Breast epithelium (tissue), 4 donors: ENCODE measurements around the gene EARS2. TPM values are rescaled to one million over a fixed set of nuclear protein-coding genes. Genes with fewer than 3 reads are reported as not detected.

Source experiments
- DNase-seq, 2 donors: peaks; one replicate each; pipeline ENCODE4 v3.0.0-alpha.2; 2019; ENCODE audit warnings: low spot score in 2 of 2
- H3K27ac ChIP-seq, 2 donors: fragments of 200-600 bp; sonication (generic) in 1 of 2; one replicate each; pipeline ENCODE4 v1.5.1; 2016 to 2019; ENCODE audit warnings: mild to moderate bottlenecking in 1 of 2
- H3K27me3 ChIP-seq, 2 donors: fragments of 200-600 bp; sonication (generic) in 1 of 2; one replicate each; pipeline versions ENCODE4 v1.5.1 to v1.6.0; 2017 to 2019; ENCODE audit warnings: control low read depth in 1 of 2, mild to moderate bottlenecking in 1 of 2
- H3K36me3 ChIP-seq: fragments of 200-600 bp; one replicate; pipeline ENCODE4 v1.5.1; 2019
- H3K4me1 ChIP-seq, 2 donors: fragments of 200-600 bp; sonication (generic); one replicate each; pipeline ENCODE4 v1.5.1; 2016 to 2019; ENCODE audit warnings: control low read depth in 1 of 2
- H3K4me3 ChIP-seq, 3 donors: fragments of 200-600 bp; sonication (generic); 1 replicate in 2 of 3; 2 replicates in 1 of 3; pipeline ENCODE4 v1.5.1; 2016 to 2019; ENCODE audit warnings: mild to moderate bottlenecking in 3 of 3, moderate library complexity in 2 of 3
- H3K9me3 ChIP-seq, 2 donors: fragments of 200-600 bp; sonication (generic) in 1 of 2; one replicate each; pipeline ENCODE4 v1.5.1; 2016 to 2019; ENCODE audit warnings: control low read depth in 1 of 2
- CTCF ChIP-seq, 3 donors: fragments of 450-650 bp; IDR thresholded peaks; one replicate each; pipeline ENCODE4 v1.5.1; 2016 to 2017; ENCODE audit warnings: antibody characterized with exemption in 3 of 3, mild to moderate bottlenecking in 3 of 3, moderate library complexity in 3 of 3
- POLR2A ChIP-seq: fragments of 450-650 bp; IDR thresholded peaks from one replicate; pipeline ENCODE4 v1.6.1; 2016; ENCODE audit warnings: antibody characterized with exemption, mild to moderate bottlenecking, moderate library complexity
- POLR2AphosphoS5 ChIP-seq, 3 donors: sonication (generic); formaldehyde crosslinking; IDR thresholded peaks; one replicate each; pipeline ENCODE4 v1.6.1; 2017; ENCODE audit warnings: antibody characterized with exemption in 3 of 3
- intact Hi-C: fragments of 100-400 bp; cut with DNase I; formaldehyde crosslinking; loops from one replicate; pipeline ENCODE4 v1.15.1; 2023; ENCODE audit warnings: low total_unique reads
- total RNA-seq, 3 donors: library from RNA; depleted of rRNA; stranded (reverse); fragments of >200 nt; gene quantifications; one replicate each; pipeline ENCODE4 v1.1.0, GENCODE V29; 2016

EARS2 gene
- 10 to 100 TPM; 22.4 to 25.9 (median 25.0) TPM for total RNA-seq

- intact Hi-C loops: no loop called here
- no peaks in the 10 kb centered on the region for H3K36me3 ChIP-seq
- H3K9me3 ChIP-seq: no peaks in the 10 kb centered on the region
- peak within 1 kb of the TSS; percentile 94 to 95 for H3K27ac ChIP-seq
- H3K4me3 ChIP-seq: peak within 1 kb of the TSS; percentile 92 to 98 (median 96)
- H3K27me3 ChIP-seq: no peaks in the 10 kb centered on the region
- no peak for TF ChIP-seq POLR2A
- peak; percentile 71 to 77 (median 74) for TF ChIP-seq POLR2AphosphoS5 (IDR thresholded peaks at IDR 0.05)
- TF ChIP-seq CTCF (IDR thresholded peaks at IDR 0.05): peak; percentile 90 to 97 (median 95)
- peak; percentile 97 to 98 for DNase-seq
- peaks cover 0 to 12% of the 10 kb centered on the region in 2 donors for H3K4me1 ChIP-seq
Observed at GRCh38 chr16:23556881-23557778, at the start of gene EARS2, which contains the start of gene UBFD1. Gene EARS2, minus strand, starts transcription at chr16:23557350. Its CDS starts 7 bp downstream, at chr16:23557343. Gene UBFD1, plus strand, starts transcription at chr16:23557727. Its CDS starts 16 bp downstream, at chr16:23557743.

- Histone ChIP-seq H3K27ac (no peak overlapping the region), H3K4me3 (no peak overlapping the region), H3K9me3 (no peaks in the 10 kb centered on the region), H3K27me3 (no peaks in the 10 kb centered on the region), H3K36me3 (no peaks in the 10 kb centered on the region), H3K4me1 (peaks cover 4 to 9% of the 10 kb centered on the region in 2 donors)
- no peak for DNase-seq
- intact Hi-C loops: no loop called here
- TF ChIP-seq POLR2AphosphoS5 (IDR thresholded peaks at IDR 0.05) (no peak), CTCF (IDR thresholded peaks at IDR 0.05) (no peak), POLR2A (no peak)
Observed at GRCh38 chr16:23597003-23597756, 40.0 kb upstream of the EARS2 start.

GRCh38 chr16:23595951-23596720 is 39.0 kb upstream of the EARS2 start, which contains the start of gene NDUFAB1:
Gene NDUFAB1, minus strand, starts transcription at chr16:23596316. Its CDS starts 26 bp downstream, at chr16:23596290.
- peak; percentile 77 to 86 for DNase-seq
- TF ChIP-seq POLR2A (no peak), POLR2AphosphoS5 (IDR thresholded peaks at IDR 0.05) (peak; percentile 48 to 83 (median 64)), CTCF (IDR thresholded peaks at IDR 0.05) (peak; percentile 92 to 98 (median 95))
- H3K27ac ChIP-seq: peak within 1 kb of the TSS; percentile 81 to 88
- no peaks in the 10 kb centered on the region for H3K9me3 ChIP-seq
- intact Hi-C loops: no loop called here
- H3K36me3 ChIP-seq: no peaks in the 10 kb centered on the region
- no peaks in the 10 kb centered on the region for H3K27me3 ChIP-seq
- peak within 1 kb of the TSS; percentile 96 to 100 (median 99) for H3K4me3 ChIP-seq
- peaks cover 4 to 9% of the 10 kb centered on the region in 2 donors for H3K4me1 ChIP-seq

- Histone ChIP-seq H3K4me3 (peak overlapping the region; percentile 96 to 100 (median 99)), H3K36me3 (no peaks in the 10 kb centered on the region), H3K27ac (peak overlapping the region; percentile 81 to 88), H3K4me1 (peaks cover 4 to 9% of the 10 kb centered on the region in 2 donors), H3K27me3 (no peaks in the 10 kb centered on the region), H3K9me3 (no peaks in the 10 kb centered on the region)
- TF ChIP-seq POLR2AphosphoS5 (IDR thresholded peaks at IDR 0.05): no peak
- TF ChIP-seq CTCF (IDR thresholded peaks at IDR 0.05): no peak
- TF ChIP-seq POLR2A: no peak
- intact Hi-C loops: no loop called here
- DNase-seq: no peak
Observed at GRCh38 chr16:23595246-23595950, 38.2 kb upstream of the EARS2 start.
